ENCODE results near the gene CSKMT.

Gene CSKMT

GRCh38 chr11:62664405-62665074 lies 572 bp upstream of the CSKMT start:
- no peak for DNase-seq (ENCODE audit: insufficient read length, low spot score)
- no peak for TF ChIP-seq CTCF (IDR thresholded peaks at IDR 0.05; ENCODE audit: insufficient read depth, missing control alignments)
- no peak for FAIRE-seq

DNA sequence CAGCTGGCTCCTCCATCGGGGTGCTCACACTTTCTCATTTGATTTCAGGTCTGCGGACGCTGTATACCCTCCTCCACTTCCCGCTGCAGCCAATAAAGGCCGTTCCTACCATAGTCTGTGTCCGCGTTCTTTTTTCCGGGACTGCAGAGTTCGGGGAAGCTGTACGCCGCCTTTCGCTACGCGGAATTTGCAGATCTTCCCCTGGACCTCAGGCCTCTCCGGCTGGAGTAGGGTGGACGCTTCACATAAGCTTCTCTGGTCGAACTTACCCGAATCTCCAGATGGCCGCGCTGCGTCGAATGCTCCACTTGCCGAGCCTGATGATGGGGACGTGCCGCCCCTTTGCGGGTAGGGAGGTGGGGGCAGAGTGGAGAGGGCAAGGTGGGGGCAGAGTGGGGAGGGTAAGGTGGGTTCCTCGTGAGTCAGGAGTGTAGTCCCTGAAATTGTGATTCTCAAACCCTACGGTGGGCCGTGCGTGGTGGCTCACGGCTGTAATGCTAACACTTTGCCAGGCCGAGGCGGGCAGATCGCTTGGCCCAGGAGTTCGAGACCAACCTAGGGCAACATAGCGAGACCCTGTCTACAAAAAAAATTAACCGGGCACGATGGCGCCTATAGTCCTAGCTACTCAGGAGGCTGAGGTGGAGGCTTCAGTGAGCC lies 617 bp downstream of the CSKMT start:
- DNase-seq (ENCODE audit: insufficient read length, low spot score) (no peak), FAIRE-seq (no peak)
- TF ChIP-seq CTCF (IDR thresholded peaks at IDR 0.05; ENCODE audit: insufficient read depth, missing control alignments), result no peak

GRCh38 chr11:62666259-62666926 lies 1.3 kb downstream of the CSKMT start:
- no peak for TF ChIP-seq CTCF (IDR thresholded peaks at IDR 0.05; ENCODE audit: insufficient read depth, missing control alignments)
- FAIRE-seq (no peak), DNase-seq (ENCODE audit: insufficient read length, low spot score) (no peak)

GRCh38 chr11:62667460-62667859 lies 2.3 kb downstream of the CSKMT start:
- no peak for FAIRE-seq
- no peak for TF ChIP-seq CTCF (IDR thresholded peaks at IDR 0.05; ENCODE audit: insufficient read depth, missing control alignments)
- no peak for DNase-seq (ENCODE audit: insufficient read length, low spot score)

DNA sequence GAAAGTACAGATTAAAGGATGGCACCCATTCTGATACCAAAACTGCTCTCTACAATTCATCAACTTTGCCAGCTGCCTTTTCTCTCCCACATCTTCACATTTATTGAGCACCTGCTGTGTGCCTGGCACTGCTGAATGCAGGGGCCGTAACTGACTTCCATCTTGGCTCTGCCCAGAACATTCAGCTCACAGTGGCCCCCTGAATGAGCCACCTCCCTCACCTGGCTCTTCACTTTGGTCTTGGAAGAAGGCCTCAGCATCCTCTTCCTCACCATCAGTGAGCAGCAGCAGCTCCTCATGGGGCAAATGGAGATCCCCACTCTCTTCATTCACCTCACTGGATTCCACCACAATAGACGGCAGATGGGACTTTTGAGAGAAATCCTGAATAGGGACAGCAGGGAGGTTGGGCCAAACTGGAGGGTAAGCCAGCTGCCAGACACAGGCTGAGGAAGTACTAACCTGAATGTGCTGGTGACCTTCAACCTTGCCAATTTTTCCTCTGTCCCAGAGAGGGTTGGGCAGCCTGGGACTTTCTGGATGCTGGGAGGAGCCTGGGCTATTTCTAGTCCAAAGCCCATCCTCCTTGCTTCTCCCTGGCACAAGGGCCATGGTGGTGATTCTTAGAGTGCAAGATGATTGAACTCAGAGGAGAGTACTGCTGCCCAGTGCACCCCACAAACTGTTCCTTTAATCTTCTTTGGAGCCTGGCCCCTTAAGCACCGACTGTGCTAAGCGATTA lies 4.5 kb downstream of the CSKMT start:
- no peak for TF ChIP-seq CTCF (IDR thresholded peaks at IDR 0.05; ENCODE audit: insufficient read depth, missing control alignments)
- DNase-seq (ENCODE audit: insufficient read length, low spot score) (no peak), FAIRE-seq (no peak)

GRCh38 chr11:62671236-62671607 lies 6.1 kb downstream of the CSKMT start:
- no peak for TF ChIP-seq CTCF (IDR thresholded peaks at IDR 0.05; ENCODE audit: insufficient read depth, missing control alignments)
- no peak for DNase-seq (ENCODE audit: insufficient read length, low spot score)
- no peak for FAIRE-seq

All from D721Med (cell line).